Progenitor cell of endocrine pancreas (in vitro differentiated cells): ENCODE measurements around the gene USP17L13. TPM values are rescaled to one million over a fixed set of nuclear protein-coding genes. Genes with fewer than 3 reads are reported as not detected.
"Not testable (repeated sequence)": the region's sequence is repeated elsewhere in the genome, so short reads cannot be mapped to it uniquely, and the experiment has no call there.

Experiments used
- DNase-seq: peaks from one replicate; pipeline ENCODE4 v3.0.0; 2021; ENCODE audit warnings: low spot score; ENCODE audit not compliant: unreplicated experiment
- H3K27ac Mint-ChIP-seq: 2 replicates; pipeline ENCODE4 v1.8.0; 2021; ENCODE audit warnings: mild to moderate bottlenecking, moderate library complexity, mixed read lengths
- H3K27me3 Mint-ChIP-seq: 2 replicates; pipeline ENCODE4 v1.8.0; 2021; ENCODE audit warnings: mixed read lengths
- H3K36me3 Mint-ChIP-seq: 2 replicates; pipeline ENCODE4 v1.8.0; 2022; ENCODE audit warnings: mixed read lengths; ENCODE audit not compliant: insufficient read depth
- H3K4me1 Mint-ChIP-seq: 2 replicates; pipeline ENCODE4 v1.8.0; 2021; ENCODE audit warnings: low read depth, mixed read lengths
- H3K4me3 Mint-ChIP-seq: 2 replicates; pipeline ENCODE4 v1.8.0; 2021; ENCODE audit warnings: low read depth, mild to moderate bottlenecking, moderate library complexity, mixed read lengths
- H3K9me3 Mint-ChIP-seq: 2 replicates; pipeline ENCODE4 v1.8.0; 2021; ENCODE audit warnings: low read depth, mixed read lengths
- long read RNA-seq: library from polyadenylated mRNA; unstranded; transcript quantifications from one replicate; pipeline ENCODE4 v2.0.0, GENCODE V29; 2020
- total RNA-seq: library from RNA; stranded (reverse); gene quantifications from 2 replicates; pipeline ENCODE4 v1.2.1, GENCODE V29; 2021

Gene USP17L13, protein sequence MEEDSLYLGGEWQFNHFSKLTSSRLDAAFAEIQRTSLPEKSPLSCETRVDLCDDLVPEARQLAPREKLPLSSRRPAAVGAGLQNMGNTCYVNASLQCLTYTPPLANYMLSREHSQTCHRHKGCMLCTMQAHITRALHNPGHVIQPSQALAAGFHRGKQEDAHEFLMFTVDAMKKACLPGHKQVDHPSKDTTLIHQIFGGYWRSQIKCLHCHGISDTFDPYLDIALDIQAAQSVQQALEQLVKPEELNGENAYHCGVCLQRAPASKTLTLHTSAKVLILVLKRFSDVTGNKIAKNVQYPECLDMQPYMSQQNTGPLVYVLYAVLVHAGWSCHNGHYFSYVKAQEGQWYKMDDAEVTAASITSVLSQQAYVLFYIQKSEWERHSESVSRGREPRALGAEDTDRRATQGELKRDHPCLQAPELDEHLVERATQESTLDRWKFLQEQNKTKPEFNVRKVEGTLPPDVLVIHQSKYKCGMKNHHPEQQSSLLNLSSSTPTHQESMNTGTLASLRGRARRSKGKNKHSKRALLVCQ
- not detected in 2 replicates for total RNA-seq
- long read RNA-seq: 0 reads

DNA sequence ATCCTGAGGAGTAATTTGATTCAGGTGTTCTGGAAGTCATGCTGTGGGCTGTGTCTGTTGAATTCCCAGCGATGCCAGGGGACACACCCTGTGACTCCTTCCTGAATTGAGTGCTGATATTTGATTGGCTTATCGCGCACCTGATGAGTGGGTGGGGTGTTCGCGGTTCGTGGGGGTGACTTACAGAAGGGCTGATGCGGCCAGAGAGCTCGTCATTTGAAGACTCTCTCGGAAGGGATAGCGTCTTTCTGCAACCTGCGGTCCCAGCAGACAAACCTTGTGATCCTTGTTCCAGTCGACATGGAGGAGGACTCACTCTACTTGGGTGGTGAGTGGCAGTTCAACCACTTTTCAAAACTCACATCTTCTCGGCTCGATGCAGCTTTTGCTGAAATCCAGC, at the start of gene USP17L13:
USP17L13 (plus strand) TSS at position 301 of the 400 bp plus-strand sequence; CDS start at position 301, 0 bp downstream.
- H3K27me3 Mint-ChIP-seq, H3K9me3 Mint-ChIP-seq, H3K27ac Mint-ChIP-seq, H3K4me1 Mint-ChIP-seq, H3K4me3 Mint-ChIP-seq, DNase-seq, H3K36me3 Mint-ChIP-seq: not testable (repeated sequence)

DNA sequence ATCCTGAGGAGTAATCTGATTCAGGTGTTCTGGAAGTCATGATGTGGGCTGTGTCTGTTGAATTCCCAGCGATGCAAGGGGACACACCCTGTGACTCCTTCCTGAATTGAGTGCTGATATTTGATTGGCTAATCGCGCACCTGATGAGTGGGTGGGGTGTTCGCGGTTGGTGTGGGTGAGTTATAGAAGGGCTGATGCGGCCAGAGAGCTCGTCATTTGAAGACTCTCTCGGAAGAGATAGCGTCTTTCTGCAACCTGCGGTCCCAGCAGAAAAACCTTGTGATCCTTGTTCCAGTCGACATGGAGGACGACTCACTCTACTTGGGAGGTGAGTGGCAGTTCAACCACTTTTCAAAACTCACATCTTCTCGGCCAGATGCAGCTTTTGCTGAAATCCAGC, 14.3 kb upstream of the USP17L13 start, which contains the start of gene USP17L10:
USP17L10 (plus strand) TSS at position 301 of the 400 bp plus-strand sequence; CDS start at position 301, 0 bp downstream.
- H3K4me3 Mint-ChIP-seq, H3K4me1 Mint-ChIP-seq, H3K36me3 Mint-ChIP-seq, H3K27me3 Mint-ChIP-seq, H3K27ac Mint-ChIP-seq, DNase-seq, H3K9me3 Mint-ChIP-seq: not testable (repeated sequence)

DNA sequence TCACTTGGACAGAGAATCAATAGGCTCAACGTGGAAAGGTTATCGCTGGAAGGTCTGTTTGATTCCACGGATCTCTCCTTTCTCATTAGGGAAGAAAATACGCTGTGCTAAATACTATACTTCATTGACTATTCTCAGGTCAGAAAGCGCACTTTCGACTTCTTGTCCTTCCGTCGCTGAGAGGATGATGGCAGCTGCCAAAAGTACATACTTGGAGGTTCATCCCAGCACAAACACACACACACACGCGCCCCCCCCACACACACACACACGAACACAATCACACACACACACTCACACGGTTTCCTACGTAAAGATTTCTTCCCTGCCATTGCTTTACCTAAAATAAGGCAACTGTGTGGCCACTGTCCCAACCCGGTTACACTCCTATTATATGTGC, 10.0 kb upstream of the USP17L13 start:
- H3K27ac Mint-ChIP-seq, H3K4me3 Mint-ChIP-seq: not testable (repeated sequence)

DNA sequence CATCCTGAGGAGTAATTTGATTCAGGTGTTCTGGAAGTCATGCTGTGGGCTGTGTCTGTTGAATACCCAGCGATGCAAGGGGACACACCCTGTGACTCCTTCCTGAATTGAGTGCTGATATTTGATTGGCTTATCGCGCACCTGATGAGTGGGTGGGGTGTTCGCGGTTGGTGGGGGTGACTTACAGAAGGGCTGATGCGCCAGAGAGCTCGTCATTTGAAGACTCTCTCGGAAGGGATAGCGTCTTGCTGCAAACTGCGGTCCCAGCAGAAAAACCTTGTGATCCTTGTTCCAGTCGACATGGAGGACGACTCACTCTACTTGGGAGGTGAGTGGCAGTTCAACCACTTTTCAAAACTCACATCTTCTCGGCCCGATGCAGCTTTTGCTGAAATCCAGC, 9.6 kb upstream of the USP17L13 start, which contains the start of gene USP17L11:
USP17L11 (plus strand) TSS at position 301 of the 400 bp plus-strand sequence; CDS start at position 301, 0 bp downstream.
- not testable (repeated sequence) for DNase-seq, H3K9me3 Mint-ChIP-seq, H3K27me3 Mint-ChIP-seq, H3K4me3 Mint-ChIP-seq, H3K27ac Mint-ChIP-seq, H3K4me1 Mint-ChIP-seq, H3K36me3 Mint-ChIP-seq

More for the DNA sequence above, 10.0 kb upstream of the USP17L13 start:
- not testable (repeated sequence) for H3K9me3 Mint-ChIP-seq, DNase-seq, H3K27me3 Mint-ChIP-seq, H3K4me1 Mint-ChIP-seq, H3K36me3 Mint-ChIP-seq

DNA sequence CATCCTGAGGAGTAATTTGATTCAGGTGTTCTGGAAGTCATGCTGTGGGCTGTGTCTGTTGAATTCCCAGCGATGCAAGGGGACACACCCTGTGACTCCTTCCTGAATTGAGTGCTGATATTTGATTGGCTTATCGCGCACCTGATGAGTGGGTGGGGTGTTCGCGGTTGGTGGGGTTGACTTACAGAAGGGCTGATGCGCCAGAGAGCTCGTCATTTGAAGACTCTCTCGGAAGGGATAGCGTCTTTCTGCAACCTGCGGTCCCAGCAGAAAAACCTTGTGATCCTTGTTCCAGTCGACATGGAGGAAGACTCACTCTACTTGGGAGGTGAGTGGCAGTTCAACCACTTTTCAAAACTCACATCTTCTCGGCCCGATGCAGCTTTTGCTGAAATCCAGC, 4.8 kb upstream of the USP17L13 start, which contains the start of gene USP17L12:
USP17L12 (plus strand) TSS at position 301 of the 400 bp plus-strand sequence; CDS start at position 301, 0 bp downstream.
- not testable (repeated sequence) for H3K4me1 Mint-ChIP-seq, H3K27me3 Mint-ChIP-seq, DNase-seq, H3K27ac Mint-ChIP-seq, H3K36me3 Mint-ChIP-seq, H3K9me3 Mint-ChIP-seq, H3K4me3 Mint-ChIP-seq

DNA sequence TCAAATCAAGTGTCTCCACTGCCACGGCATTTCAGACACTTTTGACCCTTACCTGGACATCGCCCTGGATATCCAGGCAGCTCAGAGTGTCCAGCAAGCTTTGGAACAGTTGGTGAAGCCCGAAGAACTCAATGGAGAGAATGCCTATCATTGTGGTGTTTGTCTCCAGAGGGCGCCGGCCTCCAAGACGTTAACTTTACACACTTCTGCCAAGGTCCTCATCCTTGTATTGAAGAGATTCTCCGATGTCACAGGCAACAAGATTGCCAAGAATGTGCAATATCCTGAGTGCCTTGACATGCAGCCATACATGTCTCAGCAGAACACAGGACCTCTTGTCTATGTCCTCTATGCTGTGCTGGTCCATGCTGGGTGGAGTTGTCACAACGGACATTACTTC, 5.6 kb downstream of the USP17L13 start:
- H3K4me1 Mint-ChIP-seq, H3K9me3 Mint-ChIP-seq, H3K27me3 Mint-ChIP-seq, DNase-seq, H3K36me3 Mint-ChIP-seq, H3K4me3 Mint-ChIP-seq, H3K27ac Mint-ChIP-seq: not testable (repeated sequence)

DNA sequence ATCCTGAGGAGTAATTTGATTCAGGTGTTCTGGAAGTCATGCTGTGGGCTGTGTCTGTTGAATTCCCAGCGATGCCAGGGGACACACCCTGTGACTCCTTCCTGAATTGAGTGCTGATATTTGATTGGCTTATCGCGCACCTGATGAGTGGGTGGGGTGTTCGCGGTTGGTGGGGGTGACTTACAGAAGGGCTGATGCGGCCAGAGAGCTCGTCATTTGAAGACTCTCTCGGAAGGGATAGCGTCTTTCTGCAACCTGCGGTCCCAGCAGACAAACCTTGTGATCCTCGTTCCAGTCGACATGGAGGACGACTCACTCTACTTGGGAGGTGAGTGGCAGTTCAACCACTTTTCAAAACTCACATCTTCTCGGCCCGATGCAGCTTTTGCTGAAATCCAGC, 9.4 kb downstream of the USP17L13 start, which contains the start of gene USP17L15:
USP17L15 (plus strand) TSS at position 301 of the 400 bp plus-strand sequence; CDS start at position 301, 0 bp downstream.
- not testable (repeated sequence) for H3K27ac Mint-ChIP-seq, H3K27me3 Mint-ChIP-seq, DNase-seq, H3K36me3 Mint-ChIP-seq, H3K9me3 Mint-ChIP-seq, H3K4me3 Mint-ChIP-seq, H3K4me1 Mint-ChIP-seq

DNA sequence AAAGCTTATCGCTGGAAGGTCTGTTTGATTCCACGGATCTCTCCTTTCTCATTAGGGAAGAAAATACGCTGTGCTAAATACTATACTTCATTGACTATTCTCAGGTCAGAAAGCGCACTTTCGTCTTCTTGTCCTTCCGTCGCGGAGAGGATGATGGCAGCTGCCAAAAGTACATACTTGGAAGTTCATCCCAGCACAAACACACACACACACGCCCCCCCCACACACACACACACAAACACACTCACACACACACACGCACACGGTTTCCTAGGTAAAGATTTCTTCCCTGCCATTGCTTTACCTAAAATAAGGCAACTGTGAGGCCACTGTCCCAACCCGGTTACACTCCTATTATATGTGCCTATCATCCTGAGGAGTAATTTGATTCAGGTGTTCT, 13.8 kb downstream of the USP17L13 start:
- H3K36me3 Mint-ChIP-seq, H3K9me3 Mint-ChIP-seq, H3K4me3 Mint-ChIP-seq, H3K27ac Mint-ChIP-seq, H3K27me3 Mint-ChIP-seq, DNase-seq, H3K4me1 Mint-ChIP-seq: not testable (repeated sequence)

DNA sequence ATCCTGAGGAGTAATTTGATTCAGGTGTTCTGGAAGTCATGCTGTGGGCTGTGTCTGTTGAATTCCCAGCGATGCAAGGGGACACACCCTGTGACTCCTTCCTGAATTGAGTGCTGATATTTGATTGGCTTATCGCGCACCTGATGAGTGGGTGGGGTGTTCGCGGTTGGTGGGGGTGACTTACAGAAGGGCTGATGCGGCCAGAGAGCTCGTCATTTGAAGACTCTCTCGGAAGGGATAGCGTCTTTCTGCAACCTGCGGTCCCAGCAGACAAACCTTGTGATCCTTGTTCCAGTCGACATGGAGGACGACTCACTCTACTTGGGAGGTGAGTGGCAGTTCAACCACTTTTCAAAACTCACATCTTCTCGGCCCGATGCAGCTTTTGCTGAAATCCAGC, 18.9 kb downstream of the USP17L13 start, which contains the start of gene USP17L17:
USP17L17 (plus strand) TSS at position 301 of the 400 bp plus-strand sequence; CDS start at position 301, 0 bp downstream.
- H3K27me3 Mint-ChIP-seq, H3K27ac Mint-ChIP-seq, H3K4me1 Mint-ChIP-seq, H3K4me3 Mint-ChIP-seq, H3K36me3 Mint-ChIP-seq, H3K9me3 Mint-ChIP-seq, DNase-seq: not testable (repeated sequence)

DNA sequence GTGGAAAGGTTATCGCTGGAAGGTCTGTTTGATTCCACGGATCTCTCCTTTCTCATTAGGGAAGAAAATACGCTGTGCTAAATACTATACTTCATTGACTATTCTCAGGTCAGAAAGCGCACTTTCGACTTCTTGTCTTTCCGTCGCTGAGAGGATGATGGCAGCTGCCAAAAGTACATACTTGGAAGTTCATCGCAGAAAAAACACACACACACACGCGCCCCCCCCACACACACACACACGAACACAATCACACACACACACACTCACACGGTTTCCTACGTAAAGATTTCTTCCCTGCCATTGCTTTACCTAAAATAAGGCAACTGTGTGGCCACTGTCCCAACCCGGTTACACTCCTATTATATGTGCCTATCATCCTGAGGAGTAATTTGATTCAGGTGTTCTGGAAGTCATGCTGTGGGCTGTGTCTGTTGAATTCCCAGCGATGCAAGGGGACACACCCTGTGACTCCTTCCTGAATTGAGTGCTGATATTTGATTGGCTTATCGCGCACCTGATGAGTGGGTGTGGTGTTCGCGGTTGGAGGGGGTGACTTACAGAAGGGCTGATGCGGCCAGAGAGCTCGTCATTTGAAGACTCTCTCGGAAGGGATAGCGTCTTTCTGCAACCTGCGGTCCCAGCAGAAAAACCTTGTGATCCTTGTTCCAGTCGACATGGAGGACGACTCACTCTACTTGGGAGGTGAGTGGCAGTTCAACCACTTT, 23.4 kb downstream of the USP17L13 start, which contains the start of gene USP17L18:
USP17L18 (plus strand) TSS at position 678 of the 728 bp plus-strand sequence; CDS start at position 678, 0 bp downstream.
- not testable (repeated sequence) for H3K36me3 Mint-ChIP-seq, H3K9me3 Mint-ChIP-seq, H3K4me1 Mint-ChIP-seq, H3K27ac Mint-ChIP-seq, H3K4me3 Mint-ChIP-seq, H3K27me3 Mint-ChIP-seq
- peak; percentile 7 for DNase-seq

DNA sequence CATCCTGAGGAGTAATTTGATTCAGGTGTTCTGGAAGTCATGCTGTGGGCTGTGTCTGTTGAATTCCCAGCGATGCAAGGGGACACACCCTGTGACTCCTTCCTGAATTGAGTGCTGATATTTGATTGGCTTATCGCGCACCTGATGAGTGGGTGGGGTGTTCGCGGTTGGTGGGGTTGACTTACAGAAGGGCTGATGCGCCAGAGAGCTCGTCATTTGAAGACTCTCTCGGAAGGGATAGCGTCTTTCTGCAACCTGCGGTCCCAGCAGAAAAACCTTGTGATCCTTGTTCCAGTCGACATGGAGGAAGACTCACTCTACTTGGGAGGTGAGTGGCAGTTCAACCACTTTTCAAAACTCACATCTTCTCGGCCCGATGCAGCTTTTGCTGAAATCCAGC, 28.4 kb downstream of the USP17L13 start, which contains the start of gene USP17L19:
USP17L19 (plus strand) TSS at position 301 of the 400 bp plus-strand sequence; CDS start at position 301, 0 bp downstream.
- not testable (repeated sequence) for DNase-seq, H3K4me1 Mint-ChIP-seq, H3K27ac Mint-ChIP-seq, H3K9me3 Mint-ChIP-seq, H3K27me3 Mint-ChIP-seq, H3K36me3 Mint-ChIP-seq, H3K4me3 Mint-ChIP-seq

DNA sequence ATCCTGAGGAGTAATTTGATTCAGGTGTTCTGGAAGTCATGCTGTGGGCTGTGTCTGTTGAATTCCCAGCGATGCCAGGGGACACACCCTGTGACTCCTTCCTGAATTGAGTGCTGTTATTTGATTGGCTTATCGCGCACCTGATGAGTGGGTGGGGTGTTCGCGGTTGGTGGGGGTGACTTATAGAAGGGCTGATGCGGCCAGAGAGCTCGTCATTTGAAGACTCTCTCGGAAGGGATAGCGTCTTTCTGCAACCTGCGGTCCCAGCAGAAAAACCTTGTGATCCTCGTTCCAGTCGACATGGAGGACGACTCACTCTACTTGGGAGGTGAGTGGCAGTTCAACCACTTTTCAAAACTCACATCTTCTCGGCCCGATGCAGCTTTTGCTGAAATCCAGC, 33.1 kb downstream of the USP17L13 start, which contains the start of gene USP17L20:
USP17L20 (plus strand) TSS at position 301 of the 400 bp plus-strand sequence; CDS start at position 301, 0 bp downstream.
- H3K9me3 Mint-ChIP-seq, H3K4me3 Mint-ChIP-seq, H3K4me1 Mint-ChIP-seq, DNase-seq, H3K27ac Mint-ChIP-seq, H3K27me3 Mint-ChIP-seq, H3K36me3 Mint-ChIP-seq: not testable (repeated sequence)
